ENCODE results near the gene ADAMTS3. TPM values are rescaled to one million over a fixed set of nuclear protein-coding genes. Genes with fewer than 3 reads are reported as not detected.
"Not testable (repeated sequence)": the region's sequence is repeated elsewhere in the genome, so short reads cannot be mapped to it uniquely, and the experiment has no call there.

The ADAMTS3 gene
- total RNA-seq, 1 donor from 2014 or later = 9.9 TPM

DNA sequence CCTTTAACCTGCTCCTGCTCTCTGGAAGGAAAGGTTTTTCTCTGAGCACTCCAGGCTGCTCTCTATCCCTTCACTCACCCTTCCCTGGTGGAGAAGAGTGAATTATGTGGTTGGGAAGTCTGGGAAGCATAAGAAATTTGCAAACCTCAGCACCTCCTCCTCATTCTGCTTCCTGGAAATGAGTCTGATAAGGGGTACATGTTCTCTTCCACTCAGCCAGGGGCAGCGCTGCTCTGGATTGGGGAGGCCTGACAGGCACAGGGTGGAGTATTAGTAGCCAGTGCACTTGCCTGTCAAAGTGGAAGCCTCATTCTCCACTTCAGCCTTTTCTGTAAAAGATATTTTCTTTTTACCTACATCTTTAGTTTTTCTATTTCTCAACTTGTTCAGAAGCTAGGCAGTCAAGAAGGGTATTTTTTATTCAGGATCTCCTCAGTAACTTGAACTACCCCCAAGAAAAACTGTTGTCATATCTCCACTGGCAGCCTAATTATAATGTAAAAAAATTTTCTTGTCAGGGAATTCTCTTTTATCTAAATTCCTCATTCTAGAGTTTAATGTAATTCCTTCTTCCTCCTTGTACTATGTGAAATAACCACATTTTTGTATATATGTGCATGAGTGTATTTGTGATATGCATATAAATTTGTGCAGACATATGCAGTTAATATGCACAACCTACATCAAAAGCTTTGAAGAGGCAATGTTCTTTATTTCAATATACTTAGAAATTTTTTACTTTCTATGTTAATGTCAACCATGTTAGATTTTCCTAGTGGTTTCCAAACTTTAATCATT is 15.3 kb downstream of the ADAMTS3 start:
- no peak for DNase-seq (ENCODE audit: low spot score)

DNA sequence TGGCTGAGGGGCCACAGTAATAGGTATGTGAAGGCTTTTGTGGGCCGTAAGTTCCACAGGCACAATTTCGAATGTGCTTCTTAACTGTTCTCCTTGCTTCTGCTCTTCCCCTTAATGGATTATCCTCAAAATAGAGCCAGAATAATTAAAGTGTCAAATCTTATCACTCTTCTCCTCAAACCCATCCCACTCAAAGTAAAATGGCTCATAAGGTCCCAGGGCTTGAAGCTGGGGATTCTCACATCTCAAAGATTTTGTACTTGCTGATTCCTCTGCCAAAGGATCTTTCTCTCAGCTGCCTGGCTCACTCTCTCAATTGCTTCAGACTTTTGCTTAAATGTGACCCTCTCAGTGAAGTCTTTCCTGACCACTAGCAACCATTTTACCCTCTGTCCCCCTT is 16.6 kb downstream of the ADAMTS3 start:
- no peak for DNase-seq (ENCODE audit: low spot score)

- peak; percentile 10 for DNase-seq (ENCODE audit: low spot score)
Observed at GRCh38 chr4:72546456-72546855, 22.6 kb downstream of the ADAMTS3 start.

- DNase-seq (ENCODE audit: low spot score) = not testable (repeated sequence)
Observed at GRCh38 chr4:72540694-72541093, 28.3 kb downstream of the ADAMTS3 start.

DNA sequence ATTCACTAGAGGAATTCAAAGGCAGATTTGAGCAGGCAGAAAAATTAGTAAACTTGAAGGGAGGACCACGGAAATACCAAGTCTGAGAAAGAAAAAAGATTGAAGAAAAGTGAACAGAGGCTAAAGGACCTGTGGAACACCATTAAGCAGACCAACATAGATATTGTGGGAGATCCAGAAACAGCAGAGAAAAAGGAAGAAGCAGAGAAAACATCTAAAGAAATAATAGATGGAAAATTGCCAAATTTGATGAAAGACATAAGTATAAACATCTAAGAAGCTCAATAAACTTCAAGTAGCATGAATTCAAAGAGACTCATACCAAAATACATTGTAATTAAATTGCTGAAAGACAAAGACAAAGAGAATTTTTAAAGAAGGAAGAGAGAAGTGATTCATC is 31.0 kb downstream of the ADAMTS3 start:
- no peak for DNase-seq (ENCODE audit: low spot score)

- no peak for DNase-seq (ENCODE audit: low spot score)
Observed at GRCh38 chr4:72536443-72536842, 32.6 kb downstream of the ADAMTS3 start.

- DNase-seq (ENCODE audit: low spot score) = no peak
Observed at GRCh38 chr4:72531768-72532290, 37.2 kb downstream of the ADAMTS3 start.

- no peak for DNase-seq (ENCODE audit: low spot score)
Observed at GRCh38 chr4:72531322-72531721, 37.7 kb downstream of the ADAMTS3 start.

- DNase-seq (ENCODE audit: low spot score) = no peak
Observed at GRCh38 chr4:72529148-72529822, 39.7 kb downstream of the ADAMTS3 start.

- DNase-seq (ENCODE audit: low spot score) = no peak
Observed at GRCh38 chr4:72527038-72527646, 41.9 kb downstream of the ADAMTS3 start.

DNA sequence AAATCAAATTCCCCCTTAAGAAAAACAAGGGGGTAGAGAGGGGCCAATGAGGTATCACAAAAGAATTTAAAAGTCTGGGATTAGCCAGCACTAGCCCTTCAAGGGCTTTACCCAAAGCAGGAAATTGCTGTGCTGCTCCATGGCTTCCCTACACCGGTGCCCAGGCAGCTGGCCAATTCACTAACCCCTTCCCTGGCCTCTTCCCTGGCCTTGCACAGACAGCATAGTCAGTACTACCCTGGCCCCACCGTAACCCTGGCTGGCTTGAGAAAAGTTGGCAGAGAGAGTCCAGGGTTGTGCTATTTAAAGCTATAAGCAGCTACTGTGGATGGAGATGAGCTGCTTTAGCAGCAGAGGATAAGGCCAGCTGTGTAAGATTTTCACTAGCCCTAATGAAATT is 43.1 kb downstream of the ADAMTS3 start:
- peak; percentile 89 for DNase-seq (ENCODE audit: low spot score)

DNA sequence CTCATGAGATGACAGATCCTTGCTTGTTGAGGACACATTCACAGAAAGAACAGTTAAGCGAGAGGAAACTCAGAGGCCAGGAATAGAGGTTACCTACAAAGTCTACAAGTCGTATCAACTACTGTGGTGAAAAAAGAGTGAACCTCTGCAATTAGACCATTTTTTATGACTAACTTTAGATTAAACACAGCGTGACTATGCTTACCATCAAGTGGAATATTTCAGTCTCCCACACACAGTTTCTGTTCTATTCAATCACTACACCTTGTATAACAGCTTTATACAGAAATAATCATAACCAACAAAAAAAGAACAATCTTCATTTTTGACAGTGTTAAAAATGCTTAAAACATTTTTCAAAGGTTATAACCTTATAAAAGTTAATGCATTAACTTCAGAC is 46.6 kb downstream of the ADAMTS3 start:
- DNase-seq (ENCODE audit: low spot score) = no peak

- DNase-seq (ENCODE audit: low spot score) = no peak
Observed at GRCh38 chr4:72513227-72513626, 55.8 kb downstream of the ADAMTS3 start.

- DNase-seq (ENCODE audit: low spot score) = no peak
Observed at GRCh38 chr4:72507860-72508419, 61.1 kb downstream of the ADAMTS3 start.

GRCh38 chr4:72507167-72507566 is 61.9 kb downstream of the ADAMTS3 start:
- DNase-seq (ENCODE audit: low spot score) = no peak

- peak; percentile 23 for DNase-seq (ENCODE audit: low spot score)
Observed at GRCh38 chr4:72505314-72505744, 63.7 kb downstream of the ADAMTS3 start.

GRCh38 chr4:72500214-72500613 is 68.8 kb downstream of the ADAMTS3 start:
- DNase-seq (ENCODE audit: low spot score) = no peak

- DNase-seq (ENCODE audit: low spot score) = no peak
Observed at GRCh38 chr4:72496119-72496518, 72.9 kb downstream of the ADAMTS3 start.

- no peak for DNase-seq (ENCODE audit: low spot score)
Observed at GRCh38 chr4:72494156-72494555, 74.9 kb downstream of the ADAMTS3 start.

- DNase-seq (ENCODE audit: low spot score) = no peak
Observed at GRCh38 chr4:72489267-72489666, 79.8 kb downstream of the ADAMTS3 start.

DNA sequence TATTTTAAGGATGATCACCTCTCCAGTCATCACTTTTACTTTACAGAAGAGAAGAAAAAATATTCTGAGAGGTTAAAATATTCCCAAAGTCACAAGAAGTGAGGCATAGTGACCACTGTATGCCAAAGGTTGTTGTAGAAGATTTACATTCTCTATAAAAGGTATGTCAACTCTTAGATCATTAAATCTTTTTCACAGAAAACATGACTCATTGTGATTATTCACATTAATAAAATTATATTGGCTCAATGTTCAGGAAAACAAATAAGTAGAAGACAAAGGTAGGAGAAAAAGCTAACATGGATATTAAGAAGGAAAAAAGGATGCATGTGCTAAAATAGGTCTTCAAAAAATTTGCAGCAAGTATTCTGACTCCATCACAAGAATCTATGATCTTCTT is 82.0 kb downstream of the ADAMTS3 start:
- DNase-seq (ENCODE audit: low spot score) = no peak

GRCh38 chr4:72484981-72485380 is 84.0 kb downstream of the ADAMTS3 start:
- DNase-seq (ENCODE audit: low spot score) = no peak
